ENCODE data around the gene IL1RL1.

- TF ChIP-seq POLR2A (IDR thresholded peaks at IDR 0.05) (no peak), CTCF (IDR thresholded peaks at IDR 0.05) (no peak)
These were observed 32.0 kb upstream of the IL1RL1 start for GRCh38 chr2:102279391-102279735.

Data from esophagus squamous epithelium (tissue), 4 donors.